Stimulated activated CD4-positive, alpha-beta T cell treated with anti-CD3 and anti-CD28 coated beads, Interleukin-1b, Interleukin-23, amount 100 ng/mL, for 1 hour (primary cell): Measurements from ENCODE around the gene MEIOSIN.
A peak's percentile ranks its signal among the peaks of the same experiment; 100 is the strongest.
"Not testable (repeated sequence)": the region's sequence is repeated elsewhere in the genome, so short reads cannot be mapped to it uniquely, and the experiment has no call there.

Experiments used
- DNase-seq, 2 donors: peaks; one replicate each; pipeline ENCODE4 v3.0.0-alpha.2; 2020; ENCODE audit warnings: low read depth in 2 of 2

MEIOSIN gene

GRCh38 chr19:45798995-45799517 is 65.8 kb downstream of the MEIOSIN start:
- DNase-seq = peak; percentile 25 to 40

- DNase-seq = not testable (repeated sequence)
Measured at GRCh38 chr19:45799541-45799940, 66.3 kb downstream of the MEIOSIN start.

- no peak for DNase-seq
Measured at GRCh38 chr19:45800070-45800553, 66.9 kb downstream of the MEIOSIN start.

GRCh38 chr19:45801603-45802175 is 68.5 kb downstream of the MEIOSIN start:
- DNase-seq = no peak

GRCh38 chr19:45804140-45804958 is 71.1 kb downstream of the MEIOSIN start:
- DNase-seq = no peak

GRCh38 chr19:45804959-45805230 is 71.7 kb downstream of the MEIOSIN start:
- no peak for DNase-seq

DNA sequence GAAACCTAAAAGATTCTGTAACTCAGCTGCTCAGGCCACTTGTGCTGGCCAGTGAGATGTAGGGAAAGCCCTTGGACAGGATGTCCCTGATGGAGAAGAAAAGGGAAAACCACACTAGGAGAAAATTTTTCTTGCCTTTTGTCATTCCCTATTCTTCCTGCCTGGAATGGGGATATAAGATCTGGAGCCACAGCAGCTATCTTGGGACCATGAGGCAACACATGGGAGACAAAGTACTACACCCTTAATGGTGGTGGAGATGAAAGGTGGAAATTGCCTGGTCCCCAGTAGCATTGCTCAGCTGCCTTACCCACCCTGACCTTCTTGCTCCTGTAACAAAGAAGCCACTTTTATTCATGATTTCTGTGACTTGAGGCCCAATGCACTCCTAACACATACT is 72.5 kb downstream of the MEIOSIN start:
- no peak for DNase-seq

DNA sequence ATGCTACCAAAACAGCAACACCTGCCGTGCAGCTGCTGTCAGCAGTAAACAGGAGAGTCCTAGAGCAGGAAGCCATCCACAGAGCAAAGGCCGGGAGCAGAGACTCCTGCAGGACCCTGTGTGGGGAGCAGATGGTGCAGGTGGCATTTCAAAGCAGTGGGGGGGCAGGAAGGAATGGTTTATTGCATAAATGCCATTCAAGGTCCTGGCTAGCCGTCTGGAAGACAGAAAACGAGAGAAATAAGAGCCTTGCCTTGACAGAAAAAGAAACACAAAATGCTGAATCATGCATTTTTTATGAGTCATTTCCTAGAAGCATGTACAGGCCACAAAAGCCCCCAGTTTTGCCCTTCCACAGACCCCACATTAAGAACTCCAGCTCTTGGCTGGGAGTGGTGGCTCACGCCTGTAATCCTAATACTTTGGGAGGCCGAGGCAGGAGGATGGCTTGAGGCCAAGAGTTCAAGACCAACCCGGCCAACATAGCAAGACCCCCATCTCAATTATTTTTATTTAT is 76.5 kb downstream of the MEIOSIN start:
- DNase-seq = no peak

- no peak for DNase-seq
Measured at GRCh38 chr19:45812297-45812696, 79.1 kb downstream of the MEIOSIN start.
